ENCODE measurements around the gene KLHDC9. TPM values are rescaled to one million over a fixed set of nuclear protein-coding genes. Genes with fewer than 3 reads are reported as not detected.

The KLHDC9 gene
- total and polyA plus RNA-seq, 2 of the 8 experiments (the other 6 are each of a cell fraction or from before 2014, with no cell fraction given): 6.5 to 15.6 TPM

DNA sequence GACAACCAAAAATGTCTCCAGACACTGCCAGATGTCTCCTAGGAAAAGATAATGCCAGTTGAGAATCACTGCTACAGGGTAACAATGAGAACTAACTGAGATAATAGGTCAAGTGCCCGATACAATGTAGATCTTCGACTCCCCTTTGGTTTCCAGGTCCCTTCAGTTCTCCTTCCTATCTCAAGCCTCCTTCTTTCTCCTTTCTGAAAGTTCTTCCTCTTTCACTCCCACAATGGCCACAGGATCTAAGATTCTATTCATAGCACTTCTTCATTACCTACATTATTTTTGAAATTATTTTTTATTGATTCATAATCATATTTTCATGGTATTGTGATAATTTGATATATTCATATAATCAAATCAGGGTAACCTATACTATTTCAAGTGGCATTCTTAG is 13.4 kb downstream of the KLHDC9 start:
- Histone ChIP-seq H2BK5ac (ENCODE audit: low read depth, low read length) (no peak overlapping the region), H3K4ac (replicated peaks; ENCODE audit: insufficient read length, low read depth, low read length) (no peak overlapping the region), H3K9me3 (ENCODE audit: insufficient read depth in 2 of 2, low read depth in 1 of 2, low read length in 1 of 2) (no peaks in the 10 kb centered on the region), H2AK5ac (ENCODE audit: low read depth, low read length) (no peak overlapping the region), H3K27me3 (replicated peaks in 1 of 4; ENCODE audit: control insufficient read depth in 3 of 4, extremely low read depth in 1 of 4, insufficient read depth in 3 of 4, low read length in 3 of 4) (no peaks in the 10 kb centered on the region), H2BK15ac (ENCODE audit: low read length) (no peak overlapping the region), H3K9ac (replicated peaks in 1 of 4; ENCODE audit: extremely low read depth in 1 of 4, low read depth in 3 of 4, low read length in 3 of 4) (no peak overlapping the region), H3K23ac (ENCODE audit: insufficient read length) (no peak overlapping the region), H2AFZ (ENCODE audit: low read length) (no peak overlapping the region), H2BK120ac (replicated peaks; ENCODE audit: low read depth, low read length) (no peak overlapping the region), H3K14ac (ENCODE audit: insufficient read length) (no peak overlapping the region), H3K27ac (ENCODE audit: low read depth, low read length) (no peak overlapping the region), H3K23me2 (ENCODE audit: low read depth, low read length) (no peaks in the 10 kb centered on the region), H4K5ac (ENCODE audit: insufficient read length, low read depth, low read length) (no peak overlapping the region), H3K36me3 (ENCODE audit: control insufficient read depth in 2 of 4, insufficient read depth in 4 of 4, low read length in 3 of 4) (peaks cover 0 to 3% (median 0%) of the 10 kb centered on the region in 4 experiments; a peak in 1 of 8 replicates), H3K4me2 (ENCODE audit: insufficient read depth in 1 of 2, low read depth in 2 of 2, low read length in 2 of 2) (no peak overlapping the region), H3K4me3 (ENCODE audit: extremely low read depth in 1 of 4, insufficient read depth in 2 of 4, low read depth in 3 of 4, low read length in 4 of 4) (no peak overlapping the region), H3K79me1 (ENCODE audit: low read depth, low read length) (peaks cover 10% of the 10 kb centered on the region), H2BK20ac (ENCODE audit: low read length) (no peak overlapping the region), H3K79me2 (ENCODE audit: control insufficient read depth in 1 of 2, insufficient read depth in 2 of 2, low read length in 2 of 2) (peaks cover 4 to 61% of the 10 kb centered on the region in 2 experiments; a peak in 3 of 4 replicates), H3K4me1 (replicated peaks in 1 of 4; ENCODE audit: control insufficient read depth in 3 of 4, insufficient read depth in 4 of 4, low read length in 3 of 4) (no peaks in the 10 kb centered on the region), H3K56ac (replicated peaks; ENCODE audit: insufficient read length, low read depth, low read length) (no peak overlapping the region), H3K18ac (ENCODE audit: extremely low read depth, low read length) (no peak overlapping the region), H4K91ac (replicated peaks; ENCODE audit: insufficient read length, low read length) (no peak overlapping the region), H4K8ac (ENCODE audit: extremely low read depth, insufficient read depth, low read length) (no peak overlapping the region), H4K20me1 (replicated peaks in 1 of 2; ENCODE audit: control insufficient read depth in 1 of 2, insufficient read depth in 2 of 2, low read length in 2 of 2) (peaks cover 0 to 1% of the 10 kb centered on the region in 2 experiments), H2BK12ac (ENCODE audit: low read depth, low read length) (no peak overlapping the region)
- 98% methylated on average over 2 of the region's 2 CpGs; no CpG with 5 or more reads in 1 of the 2 experiments for WGBS, 2 experiments (ENCODE audit: extremely low coverage in 1 of 2, insufficient coverage in 1 of 2, insufficient read length in 1 of 2, insufficient replicate concordance in 2 of 2, low coverage in 1 of 2, low lambda C conversion rate in 2 of 2, missing lambda C conversion rate in 1 of 2)
- no peak for FAIRE-seq
- POLR2A ChIA-PET (ENCODE audit: partially characterized antibody): no interaction called here
- TF ChIP-seq, protein P1, sequence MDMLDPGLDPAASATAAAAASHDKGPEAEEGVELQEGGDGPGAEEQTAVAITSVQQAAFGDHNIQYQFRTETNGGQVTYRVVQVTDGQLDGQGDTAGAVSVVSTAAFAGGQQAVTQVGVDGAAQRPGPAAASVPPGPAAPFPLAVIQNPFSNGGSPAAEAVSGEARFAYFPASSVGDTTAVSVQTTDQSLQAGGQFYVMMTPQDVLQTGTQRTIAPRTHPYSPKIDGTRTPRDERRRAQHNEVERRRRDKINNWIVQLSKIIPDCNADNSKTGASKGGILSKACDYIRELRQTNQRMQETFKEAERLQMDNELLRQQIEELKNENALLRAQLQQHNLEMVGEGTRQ (IDR thresholded peaks at IDR 0.05; ENCODE audit: low read length): no peak
- TF ChIP-seq KDM5A (IDR thresholded peaks at IDR 0.05; ENCODE audit: low read length): no peak
- TF ChIP-seq, protein P2, sequence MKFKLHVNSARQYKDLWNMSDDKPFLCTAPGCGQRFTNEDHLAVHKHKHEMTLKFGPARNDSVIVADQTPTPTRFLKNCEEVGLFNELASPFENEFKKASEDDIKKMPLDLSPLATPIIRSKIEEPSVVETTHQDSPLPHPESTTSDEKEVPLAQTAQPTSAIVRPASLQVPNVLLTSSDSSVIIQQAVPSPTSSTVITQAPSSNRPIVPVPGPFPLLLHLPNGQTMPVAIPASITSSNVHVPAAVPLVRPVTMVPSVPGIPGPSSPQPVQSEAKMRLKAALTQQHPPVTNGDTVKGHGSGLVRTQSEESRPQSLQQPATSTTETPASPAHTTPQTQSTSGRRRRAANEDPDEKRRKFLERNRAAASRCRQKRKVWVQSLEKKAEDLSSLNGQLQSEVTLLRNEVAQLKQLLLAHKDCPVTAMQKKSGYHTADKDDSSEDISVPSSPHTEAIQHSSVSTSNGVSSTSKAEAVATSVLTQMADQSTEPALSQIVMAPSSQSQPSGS (IDR thresholded peaks at IDR 0.05; ENCODE audit: low read length): no peak
- no peak for TF ChIP-seq CTBP2 (IDR thresholded peaks at IDR 0.05; ENCODE audit: borderline replicate concordance, insufficient read depth, insufficient read length, low read length)
- TF ChIP-seq CREB1 (IDR thresholded peaks at IDR 0.05): no peak
- TF ChIP-seq SIX5 (IDR thresholded peaks at IDR 0.05; ENCODE audit: low read depth, low read length): no peak
- CTCF ChIA-PET (ENCODE audit: partially characterized antibody): interaction anchor here (1.0 to 1.2 kb wide), 4 partner anchors 14 to 114 kb away, joined by 3 to 6 read pairs (median 4); partner anchors contain the start of gene KLHDC9
- DNase-seq (ENCODE audit: low read depth in 1 of 2, low spot score in 2 of 2): no peak
